ENCODE measurements around the gene PLEKHD1. TPM values are rescaled to one million over a fixed set of nuclear protein-coding genes. Genes with fewer than 3 reads are reported as not detected.
"Not testable (repeated sequence)": the region's sequence is repeated elsewhere in the genome, so short reads cannot be mapped to it uniquely, and the experiment has no call there.

The PLEKHD1 gene
- polyA plus RNA-seq, 1 experiment = not detected

- H3K27me3 ChIP-seq (ENCODE audit: control insufficient read depth, insufficient read depth, low read length) = peaks cover 42% of the 10 kb centered on the region
- no peak overlapping the region for H3K4me3 ChIP-seq (ENCODE audit: low read depth, low read length)
- no peaks in the 10 kb centered on the region for H3K9me3 ChIP-seq (ENCODE audit: control insufficient read depth, insufficient read depth, low read length)
- ChIA-PET POLR2A (no interaction called here), CTCF (no interaction called here)
- no peak for DNase-seq (ENCODE audit: low read depth, low spot score)
- TF ChIP-seq CTCF (IDR thresholded peaks at IDR 0.05; ENCODE audit: low read depth, low read length) = no peak
- H3K27ac ChIP-seq (ENCODE audit: low read depth, low read length) = no peak overlapping the region
Observed at GRCh38 chr14:69493038-69493437, 8.5 kb downstream of the PLEKHD1 start.

DNA sequence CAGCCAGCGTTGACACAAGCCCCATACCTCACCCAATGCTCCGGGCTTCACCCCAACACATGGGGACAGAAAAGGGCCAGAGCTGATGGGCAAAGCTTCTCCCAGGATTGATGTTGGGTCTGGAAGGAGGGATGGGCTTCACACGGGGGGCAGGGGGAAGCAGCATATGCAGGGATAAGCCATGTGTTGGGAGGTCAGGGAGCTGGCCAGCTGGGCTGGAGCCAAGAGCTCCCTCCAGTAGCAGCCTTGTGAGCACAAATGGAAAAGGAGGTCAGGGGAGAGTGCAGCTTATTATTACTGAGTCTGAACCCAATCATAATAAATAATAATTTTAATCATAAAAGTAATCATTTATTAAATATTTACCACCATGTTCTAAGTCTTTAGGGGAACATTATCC lies 9.3 kb downstream of the PLEKHD1 start:
- H3K27me3 ChIP-seq (ENCODE audit: control insufficient read depth, insufficient read depth, low read length) = peaks cover 39% of the 10 kb centered on the region
- no peak for DNase-seq (ENCODE audit: low read depth, low spot score)
- no peaks in the 10 kb centered on the region for H3K9me3 ChIP-seq (ENCODE audit: control insufficient read depth, insufficient read depth, low read length)
- ChIA-PET POLR2A (no interaction called here), CTCF (interaction anchor here (0.7 kb wide), 1 partner anchor 251 kb away, joined by 3 read pairs; no protein-coding TSS in a partner anchor)
- H3K4me3 ChIP-seq (ENCODE audit: low read depth, low read length) = no peak overlapping the region
- TF ChIP-seq CTCF (IDR thresholded peaks at IDR 0.05; ENCODE audit: low read depth, low read length) = no peak
- H3K27ac ChIP-seq (ENCODE audit: low read depth, low read length) = no peak overlapping the region

- DNase-seq (ENCODE audit: low read depth, low spot score) = no peak
- Histone ChIP-seq H3K9me3 (ENCODE audit: control insufficient read depth, insufficient read depth, low read length) (no peaks in the 10 kb centered on the region; the same call in 1 of the 2 replicates), H3K27me3 (ENCODE audit: control insufficient read depth, insufficient read depth, low read length) (peaks cover 47% of the 10 kb centered on the region), H3K27ac (ENCODE audit: low read depth, low read length) (no peak overlapping the region), H3K4me3 (ENCODE audit: low read depth, low read length) (no peak overlapping the region)
- CTCF ChIA-PET = interaction anchor here (0.5 kb wide), 1 partner anchor 12 kb away, joined by 6 read pairs; no protein-coding TSS in a partner anchor
- TF ChIP-seq CTCF (IDR thresholded peaks at IDR 0.05; ENCODE audit: low read depth, low read length) = no peak
- POLR2A ChIA-PET = no interaction called here
Observed at GRCh38 chr14:69495341-69495921, 10.9 kb downstream of the PLEKHD1 start.

- CTCF ChIA-PET, POLR2A ChIA-PET: not testable (repeated sequence)
- H3K27me3 ChIP-seq (ENCODE audit: control insufficient read depth, insufficient read depth, low read length) = peaks cover 57% of the 10 kb centered on the region
Observed at GRCh38 chr14:69497866-69498265, 13.3 kb downstream of the PLEKHD1 start.

GRCh38 chr14:69498286-69498685 lies 13.8 kb downstream of the PLEKHD1 start:
- DNase-seq (ENCODE audit: low read depth, low spot score); H3K27ac ChIP-seq (ENCODE audit: low read depth, low read length); POLR2A ChIA-PET; H3K4me3 ChIP-seq (ENCODE audit: low read depth, low read length); CTCF ChIA-PET; H3K9me3 ChIP-seq (ENCODE audit: control insufficient read depth, insufficient read depth, low read length): not testable (repeated sequence)
- peaks cover 57% of the 10 kb centered on the region for H3K27me3 ChIP-seq (ENCODE audit: control insufficient read depth, insufficient read depth, low read length)

More at GRCh38 chr14:69497866-69498265, 13.3 kb downstream of the PLEKHD1 start:
- not testable (repeated sequence) for H3K27ac ChIP-seq (ENCODE audit: low read depth, low read length); H3K4me3 ChIP-seq (ENCODE audit: low read depth, low read length); DNase-seq (ENCODE audit: low read depth, low spot score); H3K9me3 ChIP-seq (ENCODE audit: control insufficient read depth, insufficient read depth, low read length)

DNA sequence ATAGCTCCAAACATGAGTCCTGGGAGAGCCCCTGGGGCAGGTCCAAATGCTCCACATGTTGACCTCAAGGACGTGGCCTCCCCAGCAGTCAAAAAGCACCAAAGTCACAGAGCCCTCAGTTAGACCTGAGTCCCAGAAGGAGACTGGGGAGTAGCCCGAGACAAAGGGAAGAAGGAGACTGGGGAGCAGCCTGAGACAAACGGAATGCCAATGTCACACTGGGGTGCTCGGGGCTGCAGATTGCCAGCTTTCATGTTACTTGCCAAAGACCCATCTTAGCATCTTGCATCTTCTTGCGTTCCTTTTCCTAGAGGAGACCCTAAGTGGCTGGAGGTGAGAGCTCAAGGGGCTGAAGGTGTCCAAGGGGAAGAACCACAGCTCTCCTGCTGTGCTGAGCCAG lies 14.9 kb downstream of the PLEKHD1 start:
- TF ChIP-seq CTCF (IDR thresholded peaks at IDR 0.05; ENCODE audit: low read depth, low read length) = no peak
- H3K9me3 ChIP-seq (ENCODE audit: control insufficient read depth, insufficient read depth, low read length) = no peaks in the 10 kb centered on the region; the same call in 1 of the 2 replicates
- CTCF ChIA-PET = interaction anchor here (0.7 to 1.4 kb wide), 2 partner anchors 76 to 256 kb away, joined by 3 read pairs; no protein-coding TSS in a partner anchor
- POLR2A ChIA-PET = interaction anchor here (0.6 kb wide), 1 partner anchor 348 kb away, joined by 3 read pairs; no protein-coding TSS in a partner anchor
- no peak for DNase-seq (ENCODE audit: low read depth, low spot score)
- H3K27ac ChIP-seq (ENCODE audit: low read depth, low read length) = no peak overlapping the region
- peaks cover 46% of the 10 kb centered on the region for H3K27me3 ChIP-seq (ENCODE audit: control insufficient read depth, insufficient read depth, low read length)
- H3K4me3 ChIP-seq (ENCODE audit: low read depth, low read length) = no peak overlapping the region

All from AG04450 (cell line).